ENCODE data around the gene NTN3. TPM values are rescaled to one million over a fixed set of nuclear protein-coding genes. Genes with fewer than 3 reads are reported as not detected.

The NTN3 gene
- total and polyA plus RNA-seq, 2 of the 4 experiments (the other 2 are of a cell fraction) = 0.18 to 0.38 TPM

DNA sequence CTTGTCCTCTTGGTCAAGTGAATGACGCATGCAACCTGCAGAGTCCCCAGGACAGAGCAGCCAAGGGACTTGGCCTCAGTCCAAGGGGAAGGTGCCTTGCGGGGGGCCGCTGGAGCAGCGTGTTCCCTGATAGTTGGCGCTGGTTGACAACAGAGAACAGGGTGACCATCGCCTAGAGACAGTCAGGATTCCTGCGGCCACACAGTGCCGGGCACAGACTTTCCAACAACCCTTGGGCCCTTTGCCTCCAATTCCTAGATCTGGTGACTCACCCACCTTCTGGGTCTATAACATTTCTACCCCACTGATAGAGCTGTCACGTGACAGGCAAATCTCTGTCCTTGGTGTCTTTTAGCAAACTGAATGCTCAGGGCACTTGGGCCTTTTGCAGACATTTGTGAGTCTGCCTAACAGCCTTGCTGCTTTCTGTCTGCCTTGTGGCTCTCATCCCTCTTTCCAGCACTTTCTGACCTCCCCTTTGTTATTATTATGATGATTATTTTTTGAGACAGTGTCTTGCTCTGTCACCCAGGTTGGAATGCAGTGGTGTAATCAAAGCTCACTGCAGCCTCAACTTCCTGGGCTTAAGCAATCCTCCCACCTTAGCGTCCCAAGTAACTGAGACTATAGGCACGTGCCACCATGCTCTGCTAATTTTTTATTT is 23.0 kb upstream of the NTN3 start (continued):
- TF ChIP-seq NFE2L2 (IDR thresholded peaks at IDR 0.05; ENCODE audit: low read depth, low read length) = no peak
- no peak for TF ChIP-seq POLR2A (IDR thresholded peaks at IDR 0.05; ENCODE audit: low read depth, low read length)

DNA sequence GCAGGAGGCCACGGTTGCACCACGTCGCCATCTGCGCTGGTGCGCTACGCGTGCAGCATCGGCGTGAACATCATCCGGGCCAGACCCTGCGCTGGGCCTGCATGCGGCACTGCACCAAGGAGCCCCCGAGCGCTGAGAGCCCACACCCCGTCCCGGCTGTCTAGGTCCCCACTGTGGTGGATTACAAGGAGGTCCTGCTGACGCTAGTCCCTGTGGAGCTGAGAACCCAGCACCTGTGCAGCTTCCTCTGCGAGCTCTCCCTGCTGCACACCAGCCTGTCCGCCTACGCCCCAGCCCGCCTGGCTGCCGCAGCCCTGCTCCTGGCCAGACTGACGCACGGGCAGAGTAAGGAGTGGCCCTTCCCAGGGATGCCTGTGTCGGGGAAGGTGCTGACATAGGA is 22.0 kb upstream of the NTN3 start:
- no peak overlapping the region for H2BK15ac ChIP-seq (ENCODE audit: low read depth, low read length)
- H3K18ac ChIP-seq (ENCODE audit: low read depth, low read length) = no peak overlapping the region
- peaks cover 40% of the 10 kb centered on the region for H3K36me3 ChIP-seq (ENCODE audit: control insufficient read depth, insufficient read depth, low read length)
- peak overlapping the region; percentile 4; the same call in 1 of the 2 replicates for H4K91ac ChIP-seq (ENCODE audit: insufficient read depth, low read depth, low read length)
- peak overlapping the region; percentile 50; the same call in 1 of the 2 replicates for H2BK120ac ChIP-seq (ENCODE audit: low read depth, low read length)
- peak overlapping the region; percentile 70 for H2AK5ac ChIP-seq (ENCODE audit: low read depth, low read length)
- no peak overlapping the region for H3K27ac ChIP-seq (ENCODE audit: insufficient read depth, low read length)
- no TSS peak for BruUV-seq (replicated peaks)
- POLR2A ChIA-PET (ENCODE audit: unreplicated experiment) = no interaction called here
- peak overlapping the region; percentile 31 for H2BK5ac ChIP-seq (ENCODE audit: low read depth, low read length, poor library complexity, severe bottlenecking)
- no peak overlapping the region for H2AFZ ChIP-seq (replicated peaks; ENCODE audit: low read length, poor library complexity)
- CTCF ChIA-PET = no interaction called here
- peaks cover 5% of the 10 kb centered on the region for H3K4me1 ChIP-seq (ENCODE audit: control insufficient read depth, insufficient read depth, low read length)
- DNase-seq = no peak
- TF ChIP-seq RAD21 (IDR thresholded peaks at IDR 0.05; ENCODE audit: low read length) = no peak
- no peak for TF ChIP-seq MAZ (IDR thresholded peaks at IDR 0.05; ENCODE audit: borderline replicate concordance, low read depth, low read length)
- TF ChIP-seq MXI1 (IDR thresholded peaks at IDR 0.05; ENCODE audit: borderline replicate concordance, low read depth, low read length) = no peak
- TF ChIP-seq, protein P1, sequence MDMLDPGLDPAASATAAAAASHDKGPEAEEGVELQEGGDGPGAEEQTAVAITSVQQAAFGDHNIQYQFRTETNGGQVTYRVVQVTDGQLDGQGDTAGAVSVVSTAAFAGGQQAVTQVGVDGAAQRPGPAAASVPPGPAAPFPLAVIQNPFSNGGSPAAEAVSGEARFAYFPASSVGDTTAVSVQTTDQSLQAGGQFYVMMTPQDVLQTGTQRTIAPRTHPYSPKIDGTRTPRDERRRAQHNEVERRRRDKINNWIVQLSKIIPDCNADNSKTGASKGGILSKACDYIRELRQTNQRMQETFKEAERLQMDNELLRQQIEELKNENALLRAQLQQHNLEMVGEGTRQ (IDR thresholded peaks at IDR 0.05; ENCODE audit: low read depth, low read length) = no peak
- no peak for TF ChIP-seq SMC3 (IDR thresholded peaks at IDR 0.05; ENCODE audit: low read depth, low read length)
- H4K8ac ChIP-seq (ENCODE audit: low read depth in 2 of 2, low read length in 2 of 2) = peak overlapping the region in 1 of 2 experiments; percentile 48; a peak in 1 of 4 replicates
- H3K4me2 ChIP-seq (ENCODE audit: low read depth, low read length) = no peak overlapping the region
- H3K4me3 ChIP-seq (ENCODE audit: insufficient read depth, low read depth, low read length) = no peak overlapping the region
- H3K56ac ChIP-seq (ENCODE audit: extremely low read depth, insufficient read depth, low read length) = no peak overlapping the region
- no peak overlapping the region; the same call in 1 of the 2 replicates for H3K4ac ChIP-seq (ENCODE audit: low read depth, low read length)
- H4K5ac ChIP-seq (ENCODE audit: low read depth, low read length) = no peak overlapping the region
- H3K79me1 ChIP-seq (ENCODE audit: low read depth in 1 of 2, low read length in 2 of 2) = peaks cover 11 to 66% of the 10 kb centered on the region in 2 experiments
- 95% methylated on average over 7 of the region's 25 CpGs; no CpG with 5 or more reads in 1 of the 2 experiments for WGBS, 2 experiments (ENCODE audit: extremely low coverage in 2 of 2, insufficient read length in 1 of 2)
- H3K9me1 ChIP-seq (ENCODE audit: insufficient read depth, low read length) = peaks cover 20% of the 10 kb centered on the region
- no peak overlapping the region for H2AK9ac ChIP-seq (replicated peaks; ENCODE audit: low read depth, low read length, poor library complexity)
- dilution Hi-C loops (cut with HindIII; ENCODE audit: low sequenced_read_pairs, unreplicated experiment) (no loop called here), in situ Hi-C loops (cut with MboI; ENCODE audit: low sequenced_read_pairs) (no loop called here), intact Hi-C loops (cut with micrococcal nuclease) (no loop called here)
- H3K14ac ChIP-seq (replicated peaks; ENCODE audit: low read depth, low read length) = no peak overlapping the region
- H4K20me1 ChIP-seq (ENCODE audit: insufficient read depth, low read length) = peaks cover 24% of the 10 kb centered on the region
- no peak for ATAC-seq (ENCODE audit: low read depth)
- H3K23ac ChIP-seq (ENCODE audit: low read depth, low read length) = no peak overlapping the region
- H3K27me3 ChIP-seq (ENCODE audit: control insufficient read depth, insufficient read depth, low read length) = no peaks in the 10 kb centered on the region
- peak overlapping the region; percentile 29; the same call in 1 of the 2 replicates for H2BK20ac ChIP-seq (ENCODE audit: low read depth, low read length)
- no peak overlapping the region for H3K9ac ChIP-seq (ENCODE audit: low read depth, low read length)
- H3K9me3 ChIP-seq (ENCODE audit: control insufficient read depth, insufficient read depth, low read length) = no peaks in the 10 kb centered on the region

All from IMR-90 (cell line).